Panc1 (cell line): ENCODE results near the gene GSS.

Source experiments
- POLR2AphosphoS5 ChIP-seq: IDR thresholded peaks from 2 replicates; pipeline ENCODE4 v1.6.1; 2012; ENCODE audit warnings: mild to moderate bottlenecking, low read depth, low read length, moderate library complexity
- SIN3A ChIP-seq: IDR thresholded peaks from 2 replicates; pipeline ENCODE4 v1.6.1; 2012; ENCODE audit warnings: low read depth, mild to moderate bottlenecking, low read length, moderate library complexity, borderline replicate concordance; ENCODE audit not compliant: insufficient read depth
- TCF7L2 ChIP-seq: IDR thresholded peaks from 2 replicates; pipeline ENCODE4 v1.6.1; 2011; ENCODE audit warnings: mild to moderate bottlenecking, low read depth, low read length, inconsistent platforms
- TF ChIP-seq, protein P1 (sequence below): fragments of 450-650 bp; IDR thresholded peaks from 2 replicates; pipeline ENCODE4 v1.5.1; 2017; ENCODE audit warnings: mild to moderate bottlenecking
- TF ChIP-seq, protein P2 (sequence below), 2 experiments: IDR thresholded peaks; 2 replicates each; pipeline ENCODE4 v1.6.1; 2011 to 2012; ENCODE audit warnings: low read depth in 2 of 2, control low read depth in 1 of 2, low read length in 1 of 2, mild to moderate bottlenecking in 1 of 2, moderate library complexity in 1 of 2; ENCODE audit not compliant: insufficient read depth in 1 of 2

DNA sequence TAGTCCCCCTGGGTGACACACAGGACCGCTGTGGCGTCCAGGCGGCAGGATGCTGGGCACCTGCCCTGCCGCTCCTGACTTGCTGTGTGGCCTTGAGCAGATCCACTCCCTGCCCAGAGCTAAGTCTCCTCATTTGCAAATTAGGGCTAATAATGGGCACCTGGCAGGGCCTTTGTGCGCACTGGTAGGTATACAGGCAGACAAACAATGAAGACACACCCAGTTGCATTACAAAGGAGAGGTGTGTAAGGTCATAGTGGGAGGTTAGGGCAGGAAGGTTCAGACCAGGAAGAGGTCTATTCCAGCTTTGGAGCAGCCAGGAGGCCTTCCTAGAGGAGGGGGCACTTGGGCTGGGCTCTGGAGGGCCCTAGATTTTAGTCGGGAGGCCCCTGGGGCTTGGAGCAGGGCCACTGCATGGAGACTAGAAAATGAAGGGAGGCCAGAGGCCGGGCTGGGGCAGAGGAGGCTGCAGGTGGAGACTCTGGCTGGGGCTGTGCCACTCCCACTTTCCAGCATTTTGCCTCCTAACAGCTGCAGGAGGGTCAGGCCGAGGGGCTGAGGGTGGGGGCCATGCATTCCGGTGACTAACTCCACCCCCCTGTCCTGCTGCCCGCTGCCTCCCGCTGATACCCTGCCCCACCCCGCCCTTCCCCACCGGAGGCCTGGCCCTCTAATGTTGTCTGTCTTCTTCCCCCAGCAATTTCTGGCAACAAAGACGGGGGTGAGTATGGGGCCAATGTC lies 28.6 kb upstream of the GSS start:
- TF ChIP-seq, protein P1, sequence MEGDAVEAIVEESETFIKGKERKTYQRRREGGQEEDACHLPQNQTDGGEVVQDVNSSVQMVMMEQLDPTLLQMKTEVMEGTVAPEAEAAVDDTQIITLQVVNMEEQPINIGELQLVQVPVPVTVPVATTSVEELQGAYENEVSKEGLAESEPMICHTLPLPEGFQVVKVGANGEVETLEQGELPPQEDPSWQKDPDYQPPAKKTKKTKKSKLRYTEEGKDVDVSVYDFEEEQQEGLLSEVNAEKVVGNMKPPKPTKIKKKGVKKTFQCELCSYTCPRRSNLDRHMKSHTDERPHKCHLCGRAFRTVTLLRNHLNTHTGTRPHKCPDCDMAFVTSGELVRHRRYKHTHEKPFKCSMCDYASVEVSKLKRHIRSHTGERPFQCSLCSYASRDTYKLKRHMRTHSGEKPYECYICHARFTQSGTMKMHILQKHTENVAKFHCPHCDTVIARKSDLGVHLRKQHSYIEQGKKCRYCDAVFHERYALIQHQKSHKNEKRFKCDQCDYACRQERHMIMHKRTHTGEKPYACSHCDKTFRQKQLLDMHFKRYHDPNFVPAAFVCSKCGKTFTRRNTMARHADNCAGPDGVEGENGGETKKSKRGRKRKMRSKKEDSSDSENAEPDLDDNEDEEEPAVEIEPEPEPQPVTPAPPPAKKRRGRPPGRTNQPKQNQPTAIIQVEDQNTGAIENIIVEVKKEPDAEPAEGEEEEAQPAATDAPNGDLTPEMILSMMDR = no peak
- TF ChIP-seq POLR2AphosphoS5 = no peak
- TF ChIP-seq, protein P2, sequence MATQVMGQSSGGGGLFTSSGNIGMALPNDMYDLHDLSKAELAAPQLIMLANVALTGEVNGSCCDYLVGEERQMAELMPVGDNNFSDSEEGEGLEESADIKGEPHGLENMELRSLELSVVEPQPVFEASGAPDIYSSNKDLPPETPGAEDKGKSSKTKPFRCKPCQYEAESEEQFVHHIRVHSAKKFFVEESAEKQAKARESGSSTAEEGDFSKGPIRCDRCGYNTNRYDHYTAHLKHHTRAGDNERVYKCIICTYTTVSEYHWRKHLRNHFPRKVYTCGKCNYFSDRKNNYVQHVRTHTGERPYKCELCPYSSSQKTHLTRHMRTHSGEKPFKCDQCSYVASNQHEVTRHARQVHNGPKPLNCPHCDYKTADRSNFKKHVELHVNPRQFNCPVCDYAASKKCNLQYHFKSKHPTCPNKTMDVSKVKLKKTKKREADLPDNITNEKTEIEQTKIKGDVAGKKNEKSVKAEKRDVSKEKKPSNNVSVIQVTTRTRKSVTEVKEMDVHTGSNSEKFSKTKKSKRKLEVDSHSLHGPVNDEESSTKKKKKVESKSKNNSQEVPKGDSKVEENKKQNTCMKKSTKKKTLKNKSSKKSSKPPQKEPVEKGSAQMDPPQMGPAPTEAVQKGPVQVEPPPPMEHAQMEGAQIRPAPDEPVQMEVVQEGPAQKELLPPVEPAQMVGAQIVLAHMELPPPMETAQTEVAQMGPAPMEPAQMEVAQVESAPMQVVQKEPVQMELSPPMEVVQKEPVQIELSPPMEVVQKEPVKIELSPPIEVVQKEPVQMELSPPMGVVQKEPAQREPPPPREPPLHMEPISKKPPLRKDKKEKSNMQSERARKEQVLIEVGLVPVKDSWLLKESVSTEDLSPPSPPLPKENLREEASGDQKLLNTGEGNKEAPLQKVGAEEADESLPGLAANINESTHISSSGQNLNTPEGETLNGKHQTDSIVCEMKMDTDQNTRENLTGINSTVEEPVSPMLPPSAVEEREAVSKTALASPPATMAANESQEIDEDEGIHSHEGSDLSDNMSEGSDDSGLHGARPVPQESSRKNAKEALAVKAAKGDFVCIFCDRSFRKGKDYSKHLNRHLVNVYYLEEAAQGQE (IDR thresholded peaks at IDR 0.05; ENCODE audit: insufficient read depth in 1 of 2, low read depth in 2 of 2, low read length in 1 of 2) = no peak
- TF ChIP-seq SIN3A = no peak
- no peak for TF ChIP-seq TCF7L2
